ENCODE measurements around the gene ISCA2. TPM values are rescaled to one million over a fixed set of nuclear protein-coding genes. Genes with fewer than 3 reads are reported as not detected.

Gene ISCA2
- total RNA-seq, 3 donors from 2014 or later (not counting 1 experiment from before 2014, with no cell fraction given): 12.0 to 18.2 (median 15.3) TPM

DNA sequence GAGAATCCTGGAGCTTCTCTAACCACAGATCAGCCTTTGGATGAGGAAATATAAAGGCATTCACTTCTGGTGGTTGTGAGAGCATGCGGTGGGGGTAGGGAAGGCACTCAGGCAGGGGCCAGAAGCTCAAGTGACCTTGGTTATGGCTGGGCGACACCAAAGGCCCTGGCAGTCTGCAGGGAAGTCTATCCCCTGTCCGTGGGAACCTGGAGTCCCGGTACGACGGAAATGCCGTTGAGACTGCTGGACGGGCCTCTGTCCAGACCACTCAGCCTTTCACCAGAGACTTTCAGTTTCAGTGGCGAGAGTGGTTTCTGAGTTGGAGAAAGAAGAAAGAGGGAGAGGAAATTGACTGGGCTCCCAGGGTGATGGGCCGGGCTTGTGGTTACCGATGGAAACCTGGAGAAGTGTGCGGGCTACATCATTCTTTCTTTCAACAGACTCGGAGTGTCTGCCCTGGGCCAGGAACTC lies 20.9 kb downstream of the ISCA2 start:
- no peak overlapping the region for H3K27ac ChIP-seq (ENCODE audit: low read length)
- no peak for DNase-seq
- Mint-ChIP-seq H3K27ac (no peak overlapping the region), H3K9me3 (no peaks in the 10 kb centered on the region), H3K27me3 (ENCODE audit: low read depth in 2 of 2) (peaks cover 0 to 9% of the 10 kb centered on the region in 2 donors), H3K36me3 (no peaks in the 10 kb centered on the region), H3K4me1 (peaks cover 0 to 4% of the 10 kb centered on the region in 2 donors), H3K4me3 (no peak overlapping the region)
- TF ChIP-seq, protein P1, sequence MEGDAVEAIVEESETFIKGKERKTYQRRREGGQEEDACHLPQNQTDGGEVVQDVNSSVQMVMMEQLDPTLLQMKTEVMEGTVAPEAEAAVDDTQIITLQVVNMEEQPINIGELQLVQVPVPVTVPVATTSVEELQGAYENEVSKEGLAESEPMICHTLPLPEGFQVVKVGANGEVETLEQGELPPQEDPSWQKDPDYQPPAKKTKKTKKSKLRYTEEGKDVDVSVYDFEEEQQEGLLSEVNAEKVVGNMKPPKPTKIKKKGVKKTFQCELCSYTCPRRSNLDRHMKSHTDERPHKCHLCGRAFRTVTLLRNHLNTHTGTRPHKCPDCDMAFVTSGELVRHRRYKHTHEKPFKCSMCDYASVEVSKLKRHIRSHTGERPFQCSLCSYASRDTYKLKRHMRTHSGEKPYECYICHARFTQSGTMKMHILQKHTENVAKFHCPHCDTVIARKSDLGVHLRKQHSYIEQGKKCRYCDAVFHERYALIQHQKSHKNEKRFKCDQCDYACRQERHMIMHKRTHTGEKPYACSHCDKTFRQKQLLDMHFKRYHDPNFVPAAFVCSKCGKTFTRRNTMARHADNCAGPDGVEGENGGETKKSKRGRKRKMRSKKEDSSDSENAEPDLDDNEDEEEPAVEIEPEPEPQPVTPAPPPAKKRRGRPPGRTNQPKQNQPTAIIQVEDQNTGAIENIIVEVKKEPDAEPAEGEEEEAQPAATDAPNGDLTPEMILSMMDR (IDR thresholded peaks at IDR 0.05): no peak
- H3K27me3 ChIP-seq (ENCODE audit: control insufficient read depth, insufficient read depth, low read length): no peaks in the 10 kb centered on the region
- 1% methylated on average over 12 of the region's 13 CpGs for WGBS (ENCODE audit: insufficient coverage)
- peaks cover 9% of the 10 kb centered on the region for H3K4me1 ChIP-seq (ENCODE audit: control insufficient read depth, insufficient read depth, low read length)
- no peaks in the 10 kb centered on the region for H3K36me3 ChIP-seq (ENCODE audit: control insufficient read depth, insufficient read depth, low read length)
- H3K4me3 ChIP-seq (ENCODE audit: low read length): no peak overlapping the region
- no peaks in the 10 kb centered on the region for H3K9me3 ChIP-seq (ENCODE audit: control insufficient read depth, insufficient read depth, low read length)
- intact Hi-C loops (cut with micrococcal nuclease): no loop called here
- no peak for ATAC-seq

DNA sequence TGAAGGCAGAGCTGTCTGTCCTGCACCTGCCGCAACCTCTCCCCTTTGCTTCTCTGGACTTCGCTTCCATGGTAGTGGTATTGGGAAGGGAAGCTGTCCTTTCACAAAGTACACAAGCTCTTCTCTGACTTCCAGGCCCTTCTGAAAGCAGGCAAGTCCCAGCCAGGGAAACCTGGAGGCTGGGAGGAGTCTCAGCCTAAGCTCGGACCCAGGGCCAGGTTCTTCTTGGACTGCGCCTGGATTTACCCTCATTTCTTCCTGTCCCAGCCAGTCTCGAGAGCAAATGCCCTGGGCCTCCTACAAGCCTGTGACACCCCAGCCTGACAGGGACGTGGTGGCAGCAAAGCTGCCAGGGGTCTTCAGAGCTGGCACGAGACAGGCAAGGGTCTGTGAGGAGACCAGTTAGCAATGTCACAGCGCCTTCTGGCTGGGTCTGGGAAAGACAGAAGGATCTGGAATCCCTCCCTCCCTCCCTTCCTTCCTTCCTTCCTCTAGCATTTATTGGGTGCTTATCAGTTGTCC lies 22.4 kb downstream of the ISCA2 start:
- H3K4me1 Mint-ChIP-seq: peaks cover 0 to 4% of the 10 kb centered on the region in 2 donors
- H3K27me3 ChIP-seq (ENCODE audit: control insufficient read depth, insufficient read depth, low read length): no peaks in the 10 kb centered on the region
- no peak for DNase-seq
- WGBS (ENCODE audit: insufficient coverage): 92% methylated on average over 5 of the region's 8 CpGs
- no peak overlapping the region for H3K27ac Mint-ChIP-seq
- H3K36me3 ChIP-seq (ENCODE audit: control insufficient read depth, insufficient read depth, low read length): no peaks in the 10 kb centered on the region
- no peaks in the 10 kb centered on the region for H3K9me3 ChIP-seq (ENCODE audit: control insufficient read depth, insufficient read depth, low read length)
- peaks cover 0 to 9% of the 10 kb centered on the region in 2 donors for H3K27me3 Mint-ChIP-seq (ENCODE audit: low read depth in 2 of 2)
- H3K4me3 Mint-ChIP-seq: no peak overlapping the region
- H3K9me3 Mint-ChIP-seq: no peaks in the 10 kb centered on the region
- intact Hi-C loops (cut with micrococcal nuclease): no loop called here
- no peaks in the 10 kb centered on the region for H3K36me3 Mint-ChIP-seq
- H3K4me3 ChIP-seq (ENCODE audit: low read length): no peak overlapping the region
- ATAC-seq: no peak
- no peak overlapping the region for H3K27ac ChIP-seq (ENCODE audit: low read length)
- TF ChIP-seq, protein P1 (IDR thresholded peaks at IDR 0.05): no peak
- peaks cover 9% of the 10 kb centered on the region for H3K4me1 ChIP-seq (ENCODE audit: control insufficient read depth, insufficient read depth, low read length)

DNA sequence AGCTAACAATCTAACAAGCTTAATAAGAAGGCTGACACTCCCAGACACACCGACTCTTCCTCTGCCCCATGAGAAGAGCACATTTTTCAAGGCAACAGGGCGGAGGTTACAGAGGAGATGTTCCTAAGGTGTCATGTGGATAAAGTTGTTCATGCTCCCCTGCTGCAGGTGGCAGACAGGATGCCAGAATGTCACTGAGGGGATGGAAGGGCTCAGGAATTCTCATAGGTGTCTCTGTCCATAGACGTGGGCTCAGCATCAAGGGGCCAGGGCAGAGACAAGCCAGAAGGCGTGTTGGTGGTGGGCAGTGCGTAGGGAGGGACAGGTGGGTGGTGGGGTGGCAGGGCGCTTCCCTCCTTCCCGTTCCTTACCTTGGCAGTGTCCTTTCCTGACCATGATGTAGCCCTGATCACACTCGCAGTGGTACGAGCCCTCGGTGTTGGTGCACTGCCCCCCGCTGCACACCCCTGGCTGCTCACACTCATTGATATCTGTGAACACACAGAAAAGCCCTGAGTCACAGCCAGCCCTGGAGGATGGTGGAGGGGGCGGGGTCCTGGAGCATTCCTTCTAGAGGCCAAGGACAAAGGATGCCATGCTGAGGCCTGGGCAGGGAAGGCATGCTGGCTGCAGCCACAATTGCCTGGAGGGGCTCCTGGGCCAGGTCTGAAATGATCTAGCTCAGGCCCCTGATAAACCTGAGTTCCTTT lies 23.0 kb downstream of the ISCA2 start:
- Histone ChIP-seq H3K27ac (ENCODE audit: low read length) (no peak overlapping the region), H3K36me3 (ENCODE audit: control insufficient read depth, insufficient read depth, low read length) (no peaks in the 10 kb centered on the region), H3K27me3 (ENCODE audit: control insufficient read depth, insufficient read depth, low read length) (no peaks in the 10 kb centered on the region), H3K9me3 (ENCODE audit: control insufficient read depth, insufficient read depth, low read length) (no peaks in the 10 kb centered on the region), H3K4me3 (ENCODE audit: low read length) (no peak overlapping the region), H3K4me1 (ENCODE audit: control insufficient read depth, insufficient read depth, low read length) (peaks cover 9% of the 10 kb centered on the region)
- H3K27me3 Mint-ChIP-seq (ENCODE audit: low read depth in 2 of 2): peaks cover 0 to 9% of the 10 kb centered on the region in 2 donors
- TF ChIP-seq, protein P1 (IDR thresholded peaks at IDR 0.05): no peak
- no peak overlapping the region for H3K4me3 Mint-ChIP-seq
- H3K9me3 Mint-ChIP-seq: no peaks in the 10 kb centered on the region
- intact Hi-C loops (cut with micrococcal nuclease): no loop called here
- no peak overlapping the region for H3K27ac Mint-ChIP-seq
- ATAC-seq: no peak
- peaks cover 0 to 4% of the 10 kb centered on the region in 2 donors for H3K4me1 Mint-ChIP-seq
- DNase-seq: no peak
- 89% methylated on average over 11 of the region's 12 CpGs for WGBS (ENCODE audit: insufficient coverage)
- no peaks in the 10 kb centered on the region for H3K36me3 Mint-ChIP-seq
